NB4 (cell line): ENCODE measurements around the gene SCN7A.

Source experiments
- CTCF ChIP-seq: IDR thresholded peaks from one replicate; pipeline ENCODE4 v1.5.1; 2012; ENCODE audit warnings: low read depth, low read length
- POLR2A ChIP-seq: IDR thresholded peaks from 2 replicates; pipeline ENCODE4 v1.6.1; 2011; ENCODE audit warnings: mild to moderate bottlenecking; ENCODE audit not compliant: insufficient read length; ENCODE audit errors: extremely low read depth

DNA sequence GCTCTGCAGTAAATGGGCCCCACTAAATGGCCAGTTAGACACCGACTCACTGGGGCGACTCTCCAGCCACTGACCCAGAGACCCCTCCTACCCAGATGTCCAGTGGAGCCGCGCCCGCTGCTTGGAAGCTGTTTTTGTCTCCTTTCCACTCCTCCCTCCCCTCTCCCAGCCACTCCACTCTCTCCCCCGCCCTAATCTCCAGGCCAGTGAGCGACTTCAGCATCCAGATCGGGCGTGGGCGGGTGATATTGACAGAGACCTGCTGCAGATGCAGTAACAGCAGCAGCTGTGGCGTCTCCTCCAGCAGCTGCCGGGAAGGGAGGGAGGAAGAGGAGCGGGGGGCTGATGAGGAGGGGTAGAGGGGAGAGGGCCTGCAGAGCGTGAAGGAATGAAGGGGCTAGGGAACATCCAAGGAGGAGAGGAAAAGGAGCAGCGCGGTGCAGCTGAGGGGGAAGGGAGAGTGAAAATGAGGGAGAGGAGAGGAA, at the start of gene SCN7A:
- TF ChIP-seq CTCF (no peak), POLR2A (no peak)
